Jurkat, Clone E6-1 (cell line): ENCODE results near the gene GNAT2.
A peak's percentile ranks its signal among the peaks of the same experiment; 100 is the strongest.

Source experiments
- DNase-seq: peaks from one replicate; pipeline ENCODE4 v3.0.0-alpha.2; 2011; ENCODE audit warnings: low read depth, low spot score
- H3K4me3 ChIP-seq: 2 replicates; pipeline ENCODE4 v1.5.1; 2011; ENCODE audit warnings: mild to moderate bottlenecking, low read length, control low read depth, moderate library complexity

GNAT2 gene

GRCh38 chr1:109630081-109630897, 10.9 kb upstream of the GNAT2 start:
- no peak overlapping the region for H3K4me3 ChIP-seq
- DNase-seq: no peak

DNA sequence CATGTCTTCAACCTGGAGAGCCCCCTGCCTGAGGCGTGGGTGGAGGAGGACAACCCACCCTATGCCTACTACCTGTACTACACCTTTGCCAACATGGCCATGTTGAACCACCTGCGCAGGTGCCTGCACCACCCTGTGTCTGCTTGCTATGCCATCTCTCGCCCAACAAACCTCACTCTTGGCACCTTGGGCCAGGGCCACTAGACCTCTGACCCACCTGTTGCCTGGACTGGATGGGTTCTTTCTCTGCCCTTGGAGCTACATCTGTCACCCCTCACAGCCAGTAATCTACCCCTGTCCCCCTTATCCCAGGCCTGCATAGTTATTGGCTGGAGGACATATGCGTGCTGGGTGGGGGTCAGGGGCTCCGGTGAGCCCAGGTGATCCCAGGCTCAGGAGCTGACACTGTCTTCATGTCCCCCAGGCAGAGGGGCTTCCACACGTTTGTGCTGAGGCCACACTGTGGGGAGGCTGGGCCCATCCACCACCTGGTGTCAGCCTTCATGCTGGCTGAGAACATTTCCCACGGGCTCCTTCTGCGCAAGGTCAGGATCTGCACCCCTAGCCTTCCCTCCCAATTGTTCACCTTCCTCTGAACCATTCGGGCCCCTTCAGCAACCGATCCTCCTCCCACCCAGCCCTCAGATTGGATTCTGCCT, 10.1 kb upstream of the GNAT2 start:
- no peak for DNase-seq
- H3K4me3 ChIP-seq: no peak overlapping the region

- DNase-seq: no peak
- H3K4me3 ChIP-seq: no peak overlapping the region
Measured at GRCh38 chr1:109628540-109629321, 9.3 kb upstream of the GNAT2 start.

DNA sequence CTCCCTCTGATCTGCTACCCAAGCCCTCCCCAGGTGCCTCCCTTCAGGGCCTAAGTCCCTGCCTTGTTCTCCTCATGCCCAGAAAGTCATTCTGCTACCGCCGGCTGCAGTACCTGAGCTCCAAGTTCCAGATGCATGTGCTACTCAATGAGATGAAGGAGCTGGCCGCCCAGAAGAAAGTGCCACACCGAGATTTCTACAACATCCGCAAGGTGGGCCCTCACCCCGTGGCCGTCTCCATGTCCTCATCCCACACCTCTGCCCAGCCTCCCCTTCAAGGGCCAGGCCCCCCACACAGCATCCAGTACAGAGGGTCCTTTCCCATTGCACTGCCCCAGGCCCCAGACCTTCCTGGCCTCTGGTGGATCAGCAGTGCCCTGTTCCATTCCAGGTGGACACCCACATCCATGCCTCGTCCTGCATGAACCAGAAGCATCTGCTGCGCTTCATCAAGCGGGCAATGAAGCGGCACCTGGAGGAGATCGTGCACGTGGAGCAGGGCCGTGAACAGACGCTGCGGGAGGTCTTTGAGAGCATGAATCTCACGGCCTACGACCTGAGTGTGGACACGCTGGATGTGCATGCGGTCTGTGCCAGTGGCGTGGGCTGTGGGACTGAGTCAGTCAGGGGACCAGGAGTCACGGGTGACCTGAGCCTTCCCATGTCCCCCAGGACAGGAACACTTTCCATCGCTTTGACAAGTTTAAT, 8.4 kb upstream of the GNAT2 start:
- no peak overlapping the region for H3K4me3 ChIP-seq
- no peak for DNase-seq

DNA sequence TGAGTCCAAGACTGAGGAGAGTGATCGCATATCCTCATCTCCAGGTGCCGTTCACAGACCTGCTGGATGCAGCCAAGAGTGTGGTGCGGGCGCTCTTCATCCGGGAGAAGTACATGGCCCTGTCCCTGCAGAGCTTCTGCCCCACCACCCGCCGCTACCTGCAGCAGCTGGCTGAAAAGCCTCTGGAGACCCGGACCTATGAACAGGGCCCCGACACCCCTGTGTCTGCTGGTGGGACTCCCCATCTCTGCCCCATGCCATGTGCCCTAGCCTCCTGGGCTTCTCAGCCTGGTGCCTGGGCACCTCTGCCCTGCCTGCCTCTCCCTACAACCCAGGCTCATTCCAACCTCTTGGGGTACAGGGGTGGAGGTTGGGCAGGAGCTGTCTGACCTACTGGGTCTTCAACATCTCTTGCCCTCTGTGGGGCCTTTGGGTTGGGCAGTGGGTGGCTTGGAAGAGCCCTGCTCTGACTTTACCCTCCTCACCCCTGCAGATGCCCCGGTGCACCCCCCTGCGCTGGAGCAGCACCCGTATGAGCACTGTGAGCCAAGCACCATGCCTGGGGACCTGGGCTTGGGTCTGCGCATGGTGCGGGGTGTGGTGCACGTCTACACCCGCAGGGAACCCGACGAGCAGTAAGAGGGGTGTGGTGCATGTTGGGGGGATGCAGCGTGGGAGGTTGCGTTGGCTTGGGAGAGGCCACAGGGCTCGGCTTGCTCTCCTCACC, 7.4 kb upstream of the GNAT2 start:
- DNase-seq: no peak
- H3K4me3 ChIP-seq: no peak overlapping the region

DNA sequence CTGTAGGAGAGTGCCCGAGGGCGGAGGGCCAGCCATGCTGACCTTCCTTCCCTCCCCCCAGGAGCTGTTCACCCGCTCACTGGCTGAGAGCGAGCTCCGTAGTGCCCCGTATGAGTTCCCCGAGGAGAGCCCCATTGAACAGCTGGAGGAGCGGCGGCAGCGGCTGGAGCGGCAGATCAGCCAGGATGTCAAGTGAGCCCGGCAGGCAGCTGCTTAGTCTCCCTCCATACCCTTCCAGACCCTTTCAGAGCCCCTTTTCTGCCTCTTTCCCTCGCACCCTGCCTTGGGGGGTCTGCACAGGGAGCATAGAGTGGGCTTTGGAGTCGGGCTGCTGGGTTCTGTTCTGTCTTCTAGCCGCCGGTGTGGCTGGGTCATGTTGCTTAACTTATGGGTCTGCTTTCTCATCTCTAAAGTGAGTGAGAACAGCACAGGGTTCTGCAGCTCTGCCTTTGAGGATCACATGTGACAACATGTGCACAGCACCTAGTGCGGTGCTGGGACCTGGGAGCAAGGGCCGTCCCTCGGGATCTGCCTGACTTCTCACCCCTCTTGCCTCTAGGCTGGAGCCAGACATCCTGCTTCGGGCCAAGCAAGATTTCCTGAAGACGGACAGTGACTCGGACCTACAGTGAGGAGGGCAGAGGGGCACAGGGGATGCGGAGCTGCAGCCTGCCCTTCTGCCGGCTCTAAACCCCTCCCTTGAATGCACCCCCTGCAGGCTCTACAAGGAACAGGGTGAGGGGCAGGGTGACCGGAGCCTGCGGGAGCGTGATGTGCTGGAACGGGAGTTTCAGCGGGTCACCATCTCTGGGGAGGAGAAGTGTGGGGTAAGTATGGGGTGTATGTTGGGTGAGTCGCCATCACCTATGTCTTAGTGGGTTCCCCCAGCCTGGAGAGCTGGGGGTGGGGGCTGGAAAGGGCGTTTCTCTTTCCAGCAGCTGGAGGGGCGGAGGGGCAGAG, 6.5 kb upstream of the GNAT2 start:
- no peak for DNase-seq
- H3K4me3 ChIP-seq: no peak overlapping the region

GRCh38 chr1:109625176-109625575, 5.8 kb upstream of the GNAT2 start:
- no peak for DNase-seq
- H3K4me3 ChIP-seq: no peak overlapping the region

DNA sequence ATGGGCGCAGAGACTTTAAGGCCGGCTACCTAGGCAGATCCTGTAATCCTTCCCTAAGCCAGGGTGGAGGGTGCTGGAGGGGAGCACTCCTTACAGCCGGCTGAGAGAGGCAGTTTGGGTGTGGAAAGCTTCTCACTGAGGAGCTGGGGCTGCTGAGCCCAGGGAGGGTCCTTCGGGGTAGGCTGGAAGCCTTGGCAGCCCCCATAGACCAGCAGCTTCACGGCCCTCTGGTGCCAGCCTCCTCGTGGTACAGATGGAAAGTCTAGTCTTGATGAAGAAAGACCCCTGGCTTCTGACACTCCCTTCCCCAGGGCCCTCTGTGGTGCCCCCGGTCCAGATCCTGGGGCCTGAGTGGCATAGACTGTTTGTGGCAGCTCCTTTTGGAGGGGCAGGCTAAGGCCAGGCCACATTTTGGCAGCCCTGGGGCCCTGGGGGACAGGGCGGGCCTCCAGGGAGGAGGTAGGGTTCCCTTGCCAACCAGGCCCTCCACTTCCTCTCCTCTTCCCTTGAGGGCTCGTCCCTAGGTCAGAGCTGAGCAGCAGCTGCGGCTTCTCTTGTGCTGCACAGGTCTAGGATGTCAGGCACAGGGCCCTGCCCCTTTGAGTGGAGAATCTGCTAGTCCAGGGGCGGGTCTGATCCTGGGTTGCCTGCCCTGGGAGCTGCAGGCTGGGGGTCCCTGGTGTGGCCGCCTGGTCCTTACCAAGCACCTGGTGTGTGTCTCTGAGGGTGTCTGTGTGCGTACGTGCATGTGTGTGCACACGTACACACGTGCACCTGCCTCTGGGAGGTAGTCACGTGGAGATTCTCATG, 5.0 kb upstream of the GNAT2 start:
- no peak for DNase-seq

GRCh38 chr1:109623601-109624161, 4.3 kb upstream of the GNAT2 start:
- no peak for DNase-seq
- no peak overlapping the region for H3K4me3 ChIP-seq

More for the DNA sequence above, 5.0 kb upstream of the GNAT2 start:
- H3K4me3 ChIP-seq: no peak overlapping the region; the same call in 1 of the 2 replicates

- no peak overlapping the region for H3K4me3 ChIP-seq
- DNase-seq: no peak
Measured at GRCh38 chr1:109622895-109623294, 3.5 kb upstream of the GNAT2 start.

GRCh38 chr1:109622137-109622892, 2.9 kb upstream of the GNAT2 start:
- H3K4me3 ChIP-seq: peak overlapping the region; percentile 95

DNA sequence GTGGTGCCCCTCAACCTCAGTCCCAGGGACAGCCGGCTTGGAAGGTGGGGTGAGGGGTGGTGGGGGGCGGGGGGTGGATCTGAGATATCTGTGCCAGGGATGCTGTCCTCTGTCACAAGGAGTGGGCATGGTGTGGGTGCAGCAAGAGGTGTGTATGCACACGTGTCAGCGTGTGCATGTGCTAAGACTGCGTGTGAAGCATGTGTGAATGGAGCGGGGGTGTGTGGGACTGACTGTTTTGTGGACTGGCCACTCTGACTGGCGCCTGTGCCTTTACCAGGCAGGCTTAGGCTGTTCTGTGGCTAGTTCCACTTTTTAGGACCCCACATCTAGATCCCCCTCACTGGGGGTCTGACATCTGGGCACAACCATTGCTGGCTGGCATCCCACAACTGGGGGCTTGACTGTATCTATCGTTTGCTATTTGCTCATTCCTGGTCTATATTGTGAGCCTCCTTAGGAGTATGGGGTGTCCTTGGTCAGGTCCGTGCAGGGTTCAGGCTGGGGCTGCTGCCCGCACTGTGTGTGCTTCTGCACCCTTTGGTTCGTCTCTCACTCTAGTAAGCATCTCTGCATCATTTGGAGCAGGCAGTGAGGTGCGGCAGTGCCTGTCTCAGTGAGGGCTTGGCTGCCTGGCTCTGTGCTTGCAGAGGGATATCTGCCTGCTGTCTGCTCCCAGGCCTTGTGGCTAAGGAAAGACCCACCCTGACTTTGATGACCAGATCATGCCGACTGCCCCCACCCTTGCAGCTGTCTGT, 2.1 kb upstream of the GNAT2 start:
- no peak for DNase-seq
- peak overlapping the region; percentile 95 for H3K4me3 ChIP-seq

More at GRCh38 chr1:109622137-109622892, 2.9 kb upstream of the GNAT2 start:
- no peak for DNase-seq

DNA sequence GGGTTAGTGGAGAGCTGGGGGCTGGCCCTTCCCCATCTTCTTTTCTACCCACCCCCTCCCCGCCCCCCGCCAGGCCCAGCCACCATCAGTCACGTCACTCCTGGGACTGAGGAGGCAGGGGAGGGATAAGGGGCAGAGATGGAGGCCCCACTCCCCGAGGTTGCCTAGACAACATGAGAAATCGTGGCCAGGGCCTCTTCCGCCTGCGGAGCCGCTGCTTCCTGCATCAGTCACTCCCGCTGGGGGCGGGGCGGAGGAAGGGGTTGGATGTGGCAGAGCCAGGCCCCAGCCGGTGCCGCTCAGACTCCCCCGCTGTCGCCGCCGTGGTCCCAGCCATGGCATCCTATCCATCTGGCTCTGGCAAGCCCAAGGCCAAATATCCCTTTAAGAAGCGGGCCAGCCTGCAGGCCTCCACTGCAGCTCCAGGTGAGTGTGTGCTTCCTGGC, 1.4 kb upstream of the GNAT2 start:
- peak overlapping the region; percentile 95 for H3K4me3 ChIP-seq
- DNase-seq: peak; percentile 95

- no peak for DNase-seq
- H3K4me3 ChIP-seq: peak overlapping the region; percentile 95
Measured at GRCh38 chr1:109620401-109620791, 980 bp upstream of the GNAT2 start.
